Urinary bladder (tissue), 4 donors: Measurements from ENCODE around the gene PRSS21. TPM values are rescaled to one million over a fixed set of nuclear protein-coding genes. Genes with fewer than 3 reads are reported as not detected.

Source experiments
- DNase-seq: peaks from one replicate; pipeline ENCODE4 v3.0.0-alpha.2; 2015; ENCODE audit errors: extremely low spot score
- H3K27ac ChIP-seq: one replicate; pipeline ENCODE4 v1.5.1; 2013; ENCODE audit warnings: low read depth, mild to moderate bottlenecking, moderate library complexity
- H3K36me3 ChIP-seq: one replicate; pipeline ENCODE4 v1.6.1; 2013; ENCODE audit warnings: mild to moderate bottlenecking, moderate library complexity; ENCODE audit not compliant: insufficient read depth
- H3K4me1 ChIP-seq: one replicate; pipeline ENCODE4 v1.6.1; 2013; ENCODE audit warnings: mild to moderate bottlenecking, moderate library complexity; ENCODE audit not compliant: insufficient read depth
- H3K4me3 ChIP-seq: one replicate; pipeline ENCODE4 v1.5.1; 2013; ENCODE audit warnings: low read depth, low read length
- WGBS: extraction: QIAGEN DNeasy Blood & Tissue Kit; methylation state at CpG from one replicate; pipeline ENCODE4 v1.1.7; 2013; 5-methylcytosine and 5-hydroxymethylcytosine counted together
- polyA plus RNA-seq: library from polyadenylated mRNA; stranded (reverse); fragments of 200-250 nt; gene quantifications from one replicate; pipeline ENCODE4 v1.2.3, GENCODE V29; 2013
- total RNA-seq: library from RNA; depleted of rRNA; stranded (reverse); fragments of >200 nt; gene quantifications from one replicate; pipeline ENCODE4 v1.2.3, GENCODE V29; 2014
- donor health status: healthy with polysubstance abuse.
- donor health status: healthy.

The PRSS21 gene
- total and polyA plus RNA-seq, 2 donors, result 0.11 TPM; not detected in 1

DNA sequence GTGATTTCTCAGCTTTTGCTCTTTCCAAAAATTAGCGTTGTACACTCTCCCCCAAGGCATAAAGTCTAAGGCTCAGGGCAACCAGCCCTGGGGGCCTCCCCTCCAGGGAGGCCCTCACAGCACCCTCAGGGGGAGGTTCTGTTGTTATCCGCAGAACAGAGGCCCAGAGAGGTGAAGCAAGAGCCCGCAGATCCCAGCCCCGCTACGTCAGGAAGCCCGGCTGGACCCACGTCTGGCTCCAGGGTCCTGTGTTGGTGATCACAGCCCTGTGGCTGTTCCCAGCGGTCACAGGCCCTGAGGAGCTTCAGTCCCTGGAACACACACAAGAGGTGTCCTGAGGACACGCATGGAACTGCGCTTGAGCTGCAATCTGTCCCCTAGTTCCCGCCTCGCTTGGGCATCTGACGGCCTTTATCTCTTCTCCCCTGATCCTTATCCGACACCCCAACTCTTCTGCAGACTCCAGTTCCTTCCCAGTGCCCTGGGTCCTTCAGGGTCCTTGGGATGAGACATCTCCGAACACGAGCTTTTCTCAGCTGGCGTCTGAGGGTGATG is 11.9 kb downstream of the PRSS21 start:
- H3K4me3 ChIP-seq, result no peak overlapping the region
- no peak for DNase-seq
- H3K36me3 ChIP-seq, result no peaks in the 10 kb centered on the region
- H3K4me1 ChIP-seq, result no peaks in the 10 kb centered on the region
- WGBS, result 82% methylated on average over 17 of the region's 17 CpGs
- H3K27ac ChIP-seq, result no peak overlapping the region

DNA sequence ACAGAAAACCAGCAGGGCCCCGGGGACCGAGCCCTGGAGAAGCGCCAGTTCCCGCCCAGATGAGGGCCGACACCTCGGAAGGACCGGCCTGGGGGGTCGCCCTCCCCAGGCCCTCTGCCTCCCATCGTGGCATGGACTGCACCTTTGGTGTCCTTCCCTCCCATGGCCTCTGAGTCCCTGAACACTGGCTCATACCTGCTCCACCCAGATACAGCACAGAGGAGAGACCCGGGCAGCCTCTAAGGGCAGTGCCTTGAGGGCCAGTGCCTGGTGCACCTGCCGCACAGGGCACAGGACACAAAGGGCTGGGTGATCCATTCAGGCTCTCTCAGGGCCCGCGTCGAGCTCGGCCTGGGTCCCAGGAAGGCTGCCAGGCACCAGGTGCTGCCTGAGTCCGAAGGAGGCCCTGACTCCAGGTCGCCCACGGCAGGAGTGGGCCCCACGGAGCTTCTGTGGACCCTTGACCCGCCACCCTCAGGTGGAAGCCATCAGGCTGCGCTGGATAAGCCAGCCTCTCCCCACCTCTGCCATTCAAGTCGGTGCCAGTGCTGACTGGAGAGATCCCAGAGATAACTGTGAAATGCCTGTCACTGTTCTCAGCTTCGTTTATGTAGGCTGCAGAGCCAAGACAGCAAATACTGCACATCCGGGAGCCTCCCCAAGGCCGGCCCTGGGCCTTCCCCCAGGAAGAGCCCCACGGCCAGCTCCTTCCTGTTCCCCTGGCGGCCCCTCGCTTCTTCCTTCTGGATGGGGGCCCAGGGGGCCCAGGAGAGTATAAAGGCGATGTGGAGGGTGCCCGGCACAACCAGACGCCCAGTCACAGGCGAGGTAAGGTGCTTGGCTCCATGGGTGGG is 12.7 kb downstream of the PRSS21 start, which contains the start of gene ZG16B:
Gene ZG16B (plus strand): TSS at position 803 of the 854 bp plus-strand sequence. CDS start 139 bp downstream, outside the sequence.
- peak; percentile 25 for DNase-seq
- Histone ChIP-seq H3K27ac (no peak within 1 kb of the TSS), H3K4me3 (no peak within 1 kb of the TSS), H3K4me1 (no peaks in the 10 kb centered on the region), H3K36me3 (no peaks in the 10 kb centered on the region)
- WGBS, result 60% methylated on average over 32 of the region's 32 CpGs

DNA sequence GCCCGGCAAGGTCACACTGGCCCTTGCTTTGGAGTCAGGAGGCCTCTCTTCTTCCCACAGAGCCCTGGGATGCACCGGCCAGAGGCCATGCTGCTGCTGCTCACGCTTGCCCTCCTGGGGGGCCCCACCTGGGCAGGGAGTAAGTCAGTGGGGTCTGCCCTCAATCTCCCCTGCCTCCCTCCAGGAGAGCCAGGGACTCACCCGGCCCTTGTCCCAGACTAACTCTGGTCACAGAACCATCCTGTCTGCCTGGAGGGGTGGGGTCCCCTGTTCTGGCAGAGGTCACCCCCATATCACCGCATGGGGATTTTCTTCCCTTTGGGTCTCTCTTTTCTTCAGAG is 13.3 kb downstream of the PRSS21 start:
- 80% methylated on average over 5 of the region's 5 CpGs for WGBS
- no peak for DNase-seq
- H3K27ac ChIP-seq, result no peak overlapping the region
- H3K4me1 ChIP-seq, result no peaks in the 10 kb centered on the region
- H3K36me3 ChIP-seq, result no peaks in the 10 kb centered on the region
- H3K4me3 ChIP-seq, result no peak overlapping the region

DNA sequence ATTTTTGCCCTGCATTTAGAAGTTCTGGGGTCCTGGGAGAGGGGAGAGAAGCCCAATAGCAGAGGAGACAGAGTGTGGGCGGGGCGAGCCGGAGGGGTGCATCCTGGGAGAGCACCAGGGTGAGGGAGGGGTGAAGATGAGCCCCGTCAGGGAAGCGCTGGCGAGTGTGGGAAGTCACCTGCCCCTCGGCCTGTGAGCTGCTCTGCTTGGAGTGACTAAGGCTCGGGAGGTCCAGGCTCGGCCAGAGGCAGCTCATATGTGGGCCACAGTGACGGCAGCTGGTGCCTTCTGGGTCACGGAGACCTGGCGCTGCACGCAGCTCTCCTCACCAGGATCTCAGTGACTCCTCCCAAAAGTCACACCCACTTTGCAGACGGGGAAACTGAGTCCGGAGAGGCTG is 14.2 kb downstream of the PRSS21 start:
- Histone ChIP-seq H3K4me3 (no peak overlapping the region), H3K27ac (no peak overlapping the region)

DNA sequence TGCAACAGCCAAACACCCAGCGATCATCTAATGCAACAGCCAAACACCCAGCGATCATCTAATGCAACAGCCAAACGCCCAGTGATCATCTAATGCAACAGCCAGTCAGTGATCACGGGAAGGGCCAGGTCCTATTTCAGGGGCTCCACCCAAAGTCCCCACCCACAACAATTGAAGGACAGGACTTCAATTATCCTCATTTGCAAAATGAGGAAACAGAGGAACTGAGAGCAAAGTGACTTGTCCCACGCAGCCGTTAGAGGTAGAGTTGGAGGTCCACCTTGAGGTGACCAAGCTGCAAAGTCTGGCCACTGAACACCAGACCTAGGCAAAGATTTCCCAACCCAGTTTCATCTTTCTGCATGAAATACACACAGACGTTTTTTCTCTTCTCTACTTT is 16.7 kb downstream of the PRSS21 start:
- H3K4me1 ChIP-seq, result no peaks in the 10 kb centered on the region
- DNase-seq, result no peak
- H3K36me3 ChIP-seq, result no peaks in the 10 kb centered on the region
- H3K27ac ChIP-seq, result no peak overlapping the region
- no peak overlapping the region for H3K4me3 ChIP-seq
- WGBS, result 70% methylated on average over 7 of the region's 7 CpGs

More for the DNA sequence above, 14.2 kb downstream of the PRSS21 start:
- Histone ChIP-seq H3K36me3 (no peaks in the 10 kb centered on the region), H3K4me1 (no peaks in the 10 kb centered on the region)
- no peak for DNase-seq
- WGBS, result 73% methylated on average over 15 of the region's 15 CpGs

DNA sequence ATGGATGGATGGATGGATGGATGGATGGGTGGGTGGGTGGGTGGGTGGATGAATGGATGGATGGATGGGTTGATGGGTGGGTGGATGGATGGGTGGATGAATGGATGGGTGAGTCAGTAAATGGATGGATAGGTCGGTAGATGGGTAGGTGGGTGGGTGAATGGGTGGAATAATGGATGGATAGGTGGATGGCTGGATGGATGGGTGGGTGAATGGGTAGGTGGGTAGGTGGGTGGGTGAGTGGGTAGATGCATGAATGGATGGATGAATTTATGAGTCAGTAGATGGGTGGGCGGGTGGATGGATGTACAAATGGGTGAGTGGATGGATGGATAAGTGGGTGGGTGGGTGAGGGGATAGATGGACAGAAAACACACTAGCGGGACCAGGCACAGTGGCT is 17.9 kb downstream of the PRSS21 start:
- WGBS, result 86% methylated on average over 3 of the region's 3 CpGs
- Histone ChIP-seq H3K36me3 (no peaks in the 10 kb centered on the region), H3K4me1 (no peaks in the 10 kb centered on the region), H3K4me3 (no peak overlapping the region), H3K27ac (no peak overlapping the region)
- DNase-seq, result no peak

DNA sequence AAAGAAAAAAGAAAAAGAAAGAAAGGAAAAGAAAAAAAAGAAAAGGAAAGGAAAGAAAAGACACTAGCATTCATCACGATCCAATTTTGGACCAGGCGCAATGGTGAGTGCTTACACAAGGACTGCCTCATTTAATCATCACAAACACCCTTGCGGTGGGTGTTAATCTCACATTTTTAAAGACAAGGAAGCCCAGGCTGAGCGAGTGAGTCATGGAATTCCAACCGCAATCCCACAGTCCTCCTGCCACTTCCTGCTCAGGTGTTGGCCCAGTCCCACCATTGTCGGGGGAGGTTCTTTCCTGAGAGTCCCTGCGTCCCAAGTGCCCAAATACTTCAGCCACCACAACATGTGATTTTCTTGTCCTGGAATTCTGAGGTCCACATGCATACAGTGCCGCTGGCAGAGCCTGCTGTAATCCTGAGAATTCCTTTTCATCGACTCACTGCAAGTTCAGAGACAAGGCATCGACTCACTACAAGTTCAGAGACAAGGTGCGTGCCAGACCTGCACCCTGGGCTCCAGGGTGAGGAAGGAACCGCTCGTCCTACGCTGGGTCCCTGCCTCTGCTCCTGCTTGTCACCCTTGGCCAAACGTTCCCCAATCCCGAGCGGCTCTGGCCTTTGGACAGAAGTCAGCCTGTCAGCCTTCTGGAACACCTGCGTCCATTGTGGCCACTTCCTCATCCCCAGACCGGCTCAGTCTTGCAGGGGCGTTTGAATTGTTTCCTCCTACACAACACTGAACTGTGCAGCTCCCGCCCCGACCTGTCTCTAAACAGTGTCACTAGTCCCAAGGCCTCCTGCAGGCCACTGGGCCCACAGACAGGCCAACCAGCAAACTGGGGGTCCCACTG is 18.8 kb downstream of the PRSS21 start:
- no peak for DNase-seq

DNA sequence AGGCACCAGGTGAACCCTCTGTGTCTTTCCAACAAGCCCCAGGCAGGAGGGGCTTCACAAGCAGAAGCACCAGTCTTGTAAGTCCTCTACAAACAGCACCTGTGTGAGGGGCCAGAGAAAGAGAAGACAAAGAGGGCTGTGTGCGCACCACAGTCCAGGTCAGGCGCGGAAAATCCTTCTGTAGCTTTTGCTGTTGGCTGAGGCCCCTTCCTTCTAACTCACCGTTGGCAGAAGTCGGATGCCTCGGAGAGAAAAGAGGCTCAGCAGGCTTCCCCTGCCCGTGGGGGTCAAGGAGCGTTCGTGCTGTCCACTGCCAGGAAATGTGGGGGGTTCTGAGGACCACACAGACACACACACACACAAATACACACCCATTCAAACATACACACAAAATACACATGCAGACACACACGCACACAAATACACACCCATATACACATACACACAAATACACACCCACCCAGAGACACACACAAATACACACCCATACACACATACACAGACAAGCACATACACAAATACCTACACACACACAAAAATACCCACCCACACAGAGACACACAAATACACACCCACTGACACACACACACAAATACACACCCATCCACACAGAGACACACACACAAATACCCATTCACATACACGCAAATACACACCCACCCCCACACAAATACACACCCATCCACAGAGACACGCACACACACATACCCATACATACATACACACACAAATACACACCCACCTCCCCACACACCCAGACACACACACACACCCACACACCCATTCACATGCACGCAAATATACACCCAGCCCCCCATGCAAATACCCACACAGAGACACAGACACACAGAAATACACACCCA is 19.8 kb downstream of the PRSS21 start:
- Histone ChIP-seq H3K4me1 (no peaks in the 10 kb centered on the region), H3K4me3 (no peak overlapping the region), H3K27ac (no peak overlapping the region), H3K36me3 (no peaks in the 10 kb centered on the region)
- DNase-seq, result no peak
- WGBS, result 63% methylated on average over 13 of the region's 13 CpGs

More for the DNA sequence above, 18.8 kb downstream of the PRSS21 start:
- Histone ChIP-seq H3K4me1 (no peaks in the 10 kb centered on the region), H3K4me3 (no peak overlapping the region), H3K27ac (no peak overlapping the region), H3K36me3 (no peaks in the 10 kb centered on the region)
- 51% methylated on average over 22 of the region's 22 CpGs for WGBS

DNA sequence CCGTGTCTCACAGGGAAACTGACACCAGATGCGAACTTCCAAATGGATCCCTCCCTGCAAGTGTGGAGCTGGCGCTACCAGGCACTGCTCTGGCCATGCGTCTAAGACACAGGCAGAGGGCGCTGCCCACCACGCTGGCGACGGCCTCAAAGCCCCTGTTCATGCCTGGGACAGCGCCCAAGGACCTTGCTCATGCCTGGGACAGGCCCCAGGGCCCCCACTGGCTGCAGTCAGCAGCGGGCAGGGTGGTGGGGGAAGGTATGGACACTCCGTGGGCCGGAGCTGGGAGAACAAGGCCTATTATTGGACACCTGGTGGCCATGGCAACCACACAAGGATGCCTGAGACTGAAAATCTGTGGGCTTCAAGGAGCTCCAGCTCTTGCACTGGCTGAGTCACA is 21.9 kb downstream of the PRSS21 start:
- 4% methylated on average over 12 of the region's 12 CpGs for WGBS
- no peak for DNase-seq
- no peak overlapping the region for H3K4me3 ChIP-seq
- no peaks in the 10 kb centered on the region for H3K36me3 ChIP-seq
- H3K27ac ChIP-seq, result no peak overlapping the region
- no peaks in the 10 kb centered on the region for H3K4me1 ChIP-seq

DNA sequence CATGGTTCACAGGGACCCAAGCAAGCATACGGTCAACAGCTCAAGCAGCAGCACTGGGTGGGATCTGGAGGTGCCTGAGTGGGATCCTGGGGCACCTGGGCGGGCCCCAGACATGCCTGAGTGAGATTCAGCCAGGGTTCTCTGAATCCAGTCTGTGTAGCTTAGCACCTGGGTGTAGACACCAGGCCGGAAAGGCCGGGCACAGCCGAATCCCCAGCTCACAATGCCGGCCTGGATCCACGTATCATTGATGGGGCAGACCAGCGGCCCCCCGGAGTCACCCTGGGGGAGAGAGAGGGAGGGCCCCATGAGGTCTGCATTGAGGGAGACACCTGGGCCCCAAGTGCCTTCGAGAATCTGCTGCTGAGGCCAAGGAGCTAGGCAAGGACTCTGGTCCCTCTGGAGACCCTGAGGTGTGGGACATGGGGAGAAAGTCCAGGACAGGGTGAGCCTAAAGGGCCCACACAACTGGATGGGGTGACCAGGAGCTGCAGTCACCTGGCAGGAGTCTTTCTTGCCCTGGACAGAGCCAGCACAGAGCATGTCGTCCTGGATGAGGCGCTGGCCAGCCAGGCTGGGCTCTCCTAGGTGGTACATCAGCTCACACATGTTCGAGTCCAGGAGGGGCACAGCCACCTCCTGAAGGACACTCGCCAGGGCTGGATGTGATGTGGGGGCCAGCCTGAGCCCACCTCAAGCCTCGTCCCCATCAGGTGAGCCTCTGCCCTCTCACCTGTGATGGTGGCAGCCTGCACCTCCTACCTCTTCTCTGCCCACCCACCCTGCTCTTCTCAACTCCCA is 22.8 kb downstream of the PRSS21 start:
- no peak for DNase-seq
- WGBS, result 78% methylated on average over 15 of the region's 15 CpGs
- Histone ChIP-seq H3K4me3 (no peak overlapping the region), H3K4me1 (no peaks in the 10 kb centered on the region), H3K27ac (no peak overlapping the region), H3K36me3 (no peaks in the 10 kb centered on the region)

DNA sequence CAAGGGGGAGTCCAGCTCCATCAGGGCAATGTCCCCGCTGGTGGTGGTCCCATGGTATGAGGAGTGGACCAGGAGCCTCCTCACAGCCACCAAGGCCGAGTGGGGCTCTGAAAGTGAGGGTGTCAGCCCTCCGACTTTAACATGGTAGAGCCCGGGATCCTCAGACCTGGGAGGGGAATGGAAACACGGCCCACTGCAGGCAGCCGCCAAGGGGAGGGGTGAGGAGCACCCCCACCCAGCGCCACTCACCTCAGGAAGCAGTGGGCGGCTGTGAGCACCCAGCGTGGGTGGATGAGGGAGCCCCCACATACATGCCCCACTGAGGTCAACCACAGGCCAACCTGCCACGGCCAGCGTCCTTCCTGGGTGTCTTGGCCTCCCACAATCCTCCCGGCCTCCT is 23.9 kb downstream of the PRSS21 start:
- Histone ChIP-seq H3K4me1 (no peaks in the 10 kb centered on the region), H3K27ac (no peak overlapping the region), H3K4me3 (no peak overlapping the region), H3K36me3 (no peaks in the 10 kb centered on the region)
- DNase-seq, result no peak
- WGBS, result 82% methylated on average over 12 of the region's 12 CpGs

DNA sequence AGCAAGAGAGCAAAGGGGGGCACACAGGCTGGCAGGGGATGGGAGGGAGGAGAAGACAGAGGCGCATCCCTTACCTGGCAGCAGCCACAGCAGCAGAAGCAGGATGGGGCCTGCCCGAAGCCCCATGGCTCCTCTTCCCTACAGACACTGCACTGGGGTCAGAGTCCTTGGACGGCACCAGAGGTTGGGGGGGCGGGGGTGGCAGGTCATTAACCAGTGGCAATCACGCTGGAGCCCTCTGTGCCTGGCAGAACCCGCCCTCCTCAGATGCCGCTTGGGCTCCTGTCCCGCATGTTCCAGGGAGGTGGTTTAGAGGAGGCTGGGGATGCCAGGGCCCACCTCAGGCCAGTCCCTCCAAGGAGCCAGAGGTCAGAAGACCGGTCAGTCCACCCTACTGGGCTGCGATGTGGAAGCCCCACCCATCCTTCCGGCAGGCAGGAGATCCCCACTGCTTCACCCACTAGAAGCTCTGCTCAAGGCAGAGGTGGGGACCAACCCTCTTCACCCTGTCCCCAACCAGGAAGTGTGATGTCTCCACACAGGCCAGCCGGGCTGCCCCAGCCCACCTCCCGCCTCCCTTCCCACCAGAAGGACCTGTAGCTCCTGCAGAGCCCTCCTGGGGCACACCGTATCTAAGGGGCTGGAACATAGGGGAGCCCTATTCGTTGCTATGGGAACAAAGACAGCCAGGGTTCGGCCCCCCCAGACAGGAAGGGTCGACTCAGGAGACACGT is 24.7 kb downstream of the PRSS21 start:
- no peaks in the 10 kb centered on the region for H3K36me3 ChIP-seq
- H3K4me3 ChIP-seq, result no peak overlapping the region
- DNase-seq, result no peak
- 81% methylated on average over 18 of the region's 18 CpGs for whole genome bisulfite sequencing
- H3K27ac ChIP-seq, result no peak overlapping the region
- no peaks in the 10 kb centered on the region for H3K4me1 ChIP-seq
